Subcutaneous abdominal adipose tissue (tissue), 5 donors: ENCODE results near the gene KRT73.
"Not testable (repeated sequence)": the region's sequence is repeated elsewhere in the genome, so short reads cannot be mapped to it uniquely, and the experiment has no call there.

Source experiments
- H3K27ac ChIP-seq: one replicate; pipeline ENCODE4 v1.7.0; 2013; ENCODE audit warnings: low read depth, mild to moderate bottlenecking, inconsistent platforms, low read length, moderate library complexity
- H3K27me3 ChIP-seq, 5 donors: one replicate each; pipeline ENCODE4 v1.7.0; 2013; ENCODE audit warnings: low read length in 5 of 5, inconsistent platforms in 1 of 5; ENCODE audit not compliant: control insufficient read depth in 5 of 5, insufficient read depth in 4 of 5
- H3K36me3 ChIP-seq, 5 donors: one replicate each; pipeline ENCODE4 v1.7.0; 2013; ENCODE audit warnings: low read length in 5 of 5; ENCODE audit not compliant: control insufficient read depth in 5 of 5, insufficient read depth in 5 of 5
- H3K4me1 ChIP-seq, 5 donors: one replicate each; pipeline ENCODE4 v1.7.0; 2013; ENCODE audit warnings: low read length in 5 of 5, mild to moderate bottlenecking in 3 of 5, moderate library complexity in 1 of 5; ENCODE audit not compliant: control insufficient read depth in 5 of 5, insufficient read depth in 5 of 5
- H3K4me3 ChIP-seq, 5 donors: one replicate each; pipeline ENCODE4 v1.7.0; 2013; ENCODE audit warnings: low read length in 5 of 5, low read depth in 1 of 5
- H3K9ac ChIP-seq, 5 donors: one replicate each; pipeline ENCODE4 v1.7.0; 2013; ENCODE audit warnings: low read length in 5 of 5, mild to moderate bottlenecking in 4 of 5, moderate library complexity in 3 of 5
- H3K9me3 ChIP-seq, 5 donors: one replicate each; pipeline ENCODE4 v1.7.0; 2013; ENCODE audit warnings: low read length in 5 of 5; ENCODE audit not compliant: control insufficient read depth in 5 of 5
- donor health status: healthy.
- donor health status: healthy.
- donor health status: healthy.
- donor health status: healthy.
- donor health status: healthy.

The KRT73 gene

DNA sequence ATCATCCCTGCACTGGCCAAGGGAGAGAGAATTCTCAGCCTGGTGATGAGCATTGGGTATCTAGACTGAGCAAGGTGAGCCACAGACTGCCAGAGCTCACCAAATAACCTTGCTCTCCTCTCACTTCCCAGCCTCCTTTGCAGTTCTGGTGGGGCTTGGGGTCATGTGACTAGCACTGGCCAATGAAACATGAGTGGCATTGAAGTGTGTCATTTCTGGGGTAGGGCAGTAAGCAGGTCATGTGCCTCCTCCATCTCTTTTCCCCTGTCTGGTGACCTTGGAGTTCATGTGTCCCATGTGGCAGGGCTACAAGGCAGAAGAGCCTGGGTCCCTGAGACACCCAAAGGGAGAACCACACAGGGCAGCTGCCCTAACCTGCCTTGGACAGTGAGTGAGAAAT is 13.5 kb downstream of the KRT73 start:
- Histone ChIP-seq H3K4me3 (no peak overlapping the region), H3K36me3 (no peaks in the 10 kb centered on the region), H3K27me3 (peaks cover 20 to 42% (median 28%) of the 10 kb centered on the region in 5 donors), H3K9me3 (no peaks in the 10 kb centered on the region), H3K9ac (no peak overlapping the region), H3K4me1 (peaks cover 0 to 3% (median 0%) of the 10 kb centered on the region in 5 donors), H3K27ac (no peak overlapping the region)

DNA sequence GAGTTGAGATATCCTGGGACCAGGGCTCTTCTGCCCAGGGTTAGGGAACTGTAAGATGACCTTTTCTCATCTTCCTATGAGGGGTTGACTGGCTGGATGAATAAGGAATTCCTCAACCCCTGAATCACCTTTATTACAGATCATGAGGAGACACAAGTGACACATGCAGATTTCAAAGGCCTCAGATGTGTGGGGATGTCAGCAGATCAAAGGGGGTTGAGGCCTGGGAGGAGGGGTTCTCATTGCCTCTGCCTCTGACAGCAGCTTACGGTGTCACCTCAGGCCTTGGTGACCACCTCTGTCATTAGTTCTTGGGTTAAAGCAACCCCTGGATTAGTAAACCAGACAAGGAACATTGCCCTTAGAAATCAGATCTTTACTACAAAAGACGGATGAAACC is 15.0 kb downstream of the KRT73 start:
- no peak overlapping the region for H3K27ac ChIP-seq
- H3K4me1 ChIP-seq = peaks cover 0 to under 1% (median 0%) of the 10 kb centered on the region in 5 donors
- no peaks in the 10 kb centered on the region for H3K9me3 ChIP-seq
- H3K9ac ChIP-seq = no peak overlapping the region
- no peak overlapping the region for H3K4me3 ChIP-seq
- no peaks in the 10 kb centered on the region for H3K36me3 ChIP-seq
- H3K27me3 ChIP-seq = peaks cover 16 to 44% (median 29%) of the 10 kb centered on the region in 5 donors

DNA sequence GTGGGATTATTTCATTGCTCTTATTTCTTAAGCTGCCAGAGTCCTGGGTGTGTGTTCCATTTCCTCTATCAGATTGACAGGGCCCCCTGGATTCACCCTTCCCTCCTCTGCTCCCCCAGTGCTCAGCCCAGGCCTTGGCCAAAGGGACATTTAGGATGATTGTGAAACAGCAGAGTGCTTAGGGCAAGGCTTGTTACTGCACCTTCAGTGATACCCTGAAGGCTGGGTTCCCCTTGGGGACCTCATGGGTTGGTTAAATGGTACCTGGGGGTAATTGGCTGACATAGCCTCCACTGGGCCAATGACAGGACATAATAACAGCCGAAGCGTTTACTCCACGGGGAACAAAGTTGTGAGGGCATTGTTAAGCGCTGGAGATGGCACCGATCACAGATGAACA is 15.8 kb downstream of the KRT73 start:
- H3K4me1 ChIP-seq = no peaks in the 10 kb centered on the region
- no peaks in the 10 kb centered on the region for H3K9me3 ChIP-seq
- no peaks in the 10 kb centered on the region for H3K36me3 ChIP-seq
- peaks cover 16 to 42% (median 29%) of the 10 kb centered on the region in 5 donors for H3K27me3 ChIP-seq
- no peak overlapping the region for H3K4me3 ChIP-seq
- H3K9ac ChIP-seq = no peak overlapping the region
- no peak overlapping the region for H3K27ac ChIP-seq

DNA sequence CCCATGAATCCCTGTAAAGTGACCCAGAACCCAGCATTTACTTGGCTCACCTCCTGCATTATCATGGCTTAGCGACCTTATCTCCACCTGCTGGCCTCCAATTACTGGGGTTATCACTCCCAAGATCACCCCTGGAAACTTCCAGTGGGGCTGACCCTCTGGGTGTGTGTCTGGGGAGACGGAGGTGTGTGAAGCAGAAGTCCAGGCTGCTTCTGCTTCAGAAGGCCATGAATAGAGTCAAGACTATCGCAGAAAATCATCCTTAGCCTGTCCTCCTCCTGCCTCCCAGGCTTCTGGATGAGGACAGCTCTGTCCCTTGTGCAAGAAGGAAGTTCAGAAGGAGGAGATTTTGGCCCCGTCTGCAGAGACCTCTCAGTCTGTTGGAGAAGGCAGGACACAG is 16.7 kb downstream of the KRT73 start:
- peaks cover 16 to 42% (median 27%) of the 10 kb centered on the region in 5 donors for H3K27me3 ChIP-seq
- H3K9me3 ChIP-seq = no peaks in the 10 kb centered on the region

DNA sequence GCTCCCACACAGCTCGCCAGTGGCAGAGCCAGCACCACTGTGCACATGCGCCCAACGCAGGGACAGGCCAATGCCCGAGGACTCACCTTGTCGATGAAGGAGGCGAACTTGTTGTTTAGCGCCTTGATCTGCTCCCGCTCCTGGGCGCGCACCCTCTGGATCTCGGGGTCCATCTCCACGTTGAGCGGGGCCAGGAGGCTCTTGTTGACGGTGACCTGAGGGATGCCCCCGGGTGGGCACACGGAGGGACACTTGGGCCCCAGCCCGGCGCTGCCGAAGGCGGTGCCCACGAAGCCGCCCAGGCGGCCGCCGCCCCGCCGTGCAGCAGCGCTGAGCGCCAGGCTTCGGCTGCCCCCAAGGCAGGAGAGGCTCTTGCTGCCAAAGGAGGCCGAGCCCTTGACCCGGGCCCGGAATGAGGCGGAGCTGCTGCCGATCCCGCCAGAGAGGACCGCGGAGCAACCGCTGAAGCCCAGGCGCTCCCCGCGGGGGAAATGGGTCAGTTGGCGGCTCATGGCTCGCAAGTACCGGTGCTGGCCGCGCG is 17.3 kb downstream of the KRT73 start, which contains the start of gene KRT72:
Gene KRT72, minus strand, starts transcription at position 523 of the 541 bp plus-strand sequence. Its CDS starts 11 bp downstream, at position 512.
- Histone ChIP-seq H3K9ac (no peak within 1 kb of the TSS), H3K4me3 (no peak within 1 kb of the TSS), H3K27me3 (peaks cover 16 to 42% (median 27%) of the 10 kb centered on the region in 5 donors), H3K4me1 (no peaks in the 10 kb centered on the region), H3K9me3 (no peaks in the 10 kb centered on the region), H3K27ac (no peak within 1 kb of the TSS), H3K36me3 (no peaks in the 10 kb centered on the region)

More for the DNA sequence above, 16.7 kb downstream of the KRT73 start:
- Histone ChIP-seq H3K36me3 (no peaks in the 10 kb centered on the region), H3K27ac (no peak overlapping the region), H3K9ac (no peak overlapping the region), H3K4me3 (no peak overlapping the region), H3K4me1 (no peaks in the 10 kb centered on the region)

DNA sequence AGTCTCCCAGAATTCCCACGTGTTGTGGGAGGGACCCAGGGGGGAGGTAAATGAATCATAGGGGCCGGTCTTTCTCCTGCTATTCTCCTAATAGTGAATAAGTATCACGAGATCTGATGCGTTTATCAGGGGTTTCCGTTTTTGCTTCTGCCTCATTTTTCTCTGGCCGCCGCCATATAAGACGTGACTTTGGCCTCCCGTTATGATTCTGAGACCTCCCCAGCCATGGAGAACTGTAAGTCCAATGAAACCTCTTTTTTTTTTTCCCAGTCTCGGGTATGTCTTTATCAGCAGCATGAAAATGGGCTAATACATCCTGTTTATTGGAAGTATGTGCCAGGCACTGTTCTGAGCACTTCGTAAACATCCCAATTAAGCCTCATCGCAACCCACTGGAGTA is 17.9 kb downstream of the KRT73 start:
- Histone ChIP-seq H3K27ac (no peak overlapping the region), H3K9me3 (no peaks in the 10 kb centered on the region), H3K36me3 (no peaks in the 10 kb centered on the region), H3K9ac (no peak overlapping the region), H3K4me1 (no peaks in the 10 kb centered on the region), H3K4me3 (no peak overlapping the region), H3K27me3 (peaks cover 16 to 42% (median 27%) of the 10 kb centered on the region in 5 donors)

DNA sequence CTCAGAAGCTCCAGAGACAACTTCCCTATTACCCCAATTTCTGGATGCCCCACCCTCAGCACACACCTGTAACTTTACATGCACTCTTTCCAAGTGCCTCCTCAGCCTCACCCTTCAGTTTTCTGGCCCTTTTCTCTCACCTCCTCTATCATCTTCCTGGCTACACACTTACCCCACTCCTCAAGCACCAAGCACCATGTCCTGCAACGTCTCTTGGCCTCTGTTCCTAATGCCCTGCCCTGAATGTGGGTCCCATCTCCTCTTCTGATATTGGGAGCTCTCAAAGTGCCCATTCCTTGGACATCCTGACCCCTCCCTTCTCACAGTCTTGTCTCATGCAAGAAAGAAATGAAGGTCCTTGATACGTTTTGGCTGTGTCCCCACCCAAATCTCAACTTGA is 18.3 kb downstream of the KRT73 start:
- Histone ChIP-seq H3K27ac (no peak overlapping the region), H3K4me3 (no peak overlapping the region), H3K27me3 (peaks cover 16 to 41% (median 27%) of the 10 kb centered on the region in 5 donors), H3K4me1 (no peaks in the 10 kb centered on the region), H3K9me3 (no peaks in the 10 kb centered on the region), H3K9ac (no peak overlapping the region), H3K36me3 (no peaks in the 10 kb centered on the region)

DNA sequence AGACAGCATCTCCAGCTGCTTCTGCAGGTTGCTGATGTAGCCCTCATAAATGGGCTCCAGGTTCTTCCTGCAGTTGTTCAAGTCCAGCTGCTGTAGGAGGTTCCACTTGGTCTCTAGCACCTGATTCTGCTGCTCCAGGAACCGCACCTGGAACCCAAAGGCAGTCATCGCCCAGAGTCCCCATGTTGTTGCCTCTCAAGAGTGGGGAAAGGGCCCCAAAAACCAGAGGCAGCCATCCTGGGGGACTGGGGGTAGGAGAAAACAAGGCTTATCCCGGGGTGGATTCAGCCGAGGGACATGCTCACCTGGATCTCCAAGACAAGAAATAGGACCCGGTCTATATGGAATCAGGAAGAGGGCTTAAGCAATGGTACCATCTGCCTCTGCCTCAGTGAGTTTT is 19.4 kb downstream of the KRT73 start:
- Histone ChIP-seq H3K4me1 (no peaks in the 10 kb centered on the region), H3K27me3 (peaks cover 16 to 35% (median 27%) of the 10 kb centered on the region in 5 donors), H3K9me3 (no peaks in the 10 kb centered on the region), H3K36me3 (no peaks in the 10 kb centered on the region), H3K9ac (no peak overlapping the region), H3K27ac (no peak overlapping the region), H3K4me3 (no peak overlapping the region)

DNA sequence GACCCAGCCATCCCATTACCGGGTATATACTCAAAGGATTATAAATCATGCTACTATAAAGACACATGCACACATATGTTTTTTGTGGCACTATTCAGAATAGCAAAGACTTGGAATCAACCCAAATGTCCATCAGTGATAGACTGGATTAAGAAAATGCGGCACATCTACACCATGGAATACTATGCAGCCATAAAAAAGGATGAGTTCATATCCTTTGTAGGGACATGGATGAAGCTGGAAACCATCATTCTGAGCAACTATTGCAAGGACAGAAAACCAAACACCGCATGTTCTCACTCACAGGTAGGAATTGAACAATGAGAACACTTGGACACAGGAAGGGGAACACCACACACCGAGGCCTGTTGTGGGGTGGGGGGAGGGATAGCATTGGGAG is 24.1 kb downstream of the KRT73 start:
- not testable (repeated sequence) for H3K27ac ChIP-seq, H3K9ac ChIP-seq, H3K9me3 ChIP-seq, H3K36me3 ChIP-seq, H3K4me3 ChIP-seq, H3K4me1 ChIP-seq, H3K27me3 ChIP-seq

DNA sequence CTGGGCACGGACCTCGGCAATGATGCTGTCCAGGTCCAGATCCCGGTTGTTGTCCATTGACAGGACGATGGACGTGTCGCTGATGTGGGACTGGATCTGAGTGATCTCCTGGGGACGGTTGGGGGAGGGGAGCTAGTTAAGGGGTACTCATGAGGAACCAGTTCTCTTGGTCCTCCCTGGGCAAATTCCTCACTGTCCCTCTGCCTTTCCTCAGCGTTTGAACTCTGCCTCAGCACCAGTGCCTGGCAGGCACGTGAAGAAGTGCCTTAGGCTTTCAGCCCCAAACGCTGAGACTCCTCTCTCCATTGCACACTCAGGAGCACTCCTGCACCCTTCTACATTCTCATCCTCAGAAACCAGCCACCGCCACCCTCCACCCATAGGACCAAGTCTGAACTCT is 26.8 kb downstream of the KRT73 start:
- no peak overlapping the region for H3K9ac ChIP-seq
- H3K27me3 ChIP-seq = peaks cover 0 to 9% (median 0%) of the 10 kb centered on the region in 5 donors
- no peak overlapping the region for H3K4me3 ChIP-seq
- no peaks in the 10 kb centered on the region for H3K9me3 ChIP-seq
- H3K27ac ChIP-seq = no peak overlapping the region
- H3K36me3 ChIP-seq = no peaks in the 10 kb centered on the region
- no peaks in the 10 kb centered on the region for H3K4me1 ChIP-seq
